NCI-H748 (cell line): Measurements from ENCODE around the gene HERC5.
"Not testable (repeated sequence)": the region's sequence is repeated elsewhere in the genome, so short reads cannot be mapped to it uniquely, and the experiment has no call there.

Source experiments
- DNase-seq: peaks from one replicate; lab custom pipeline; 2025; ENCODE audit not compliant: unreplicated experiment; lab: John Stamatoyannopoulos, UW

HERC5 gene

GRCh38 chr4:88447371-88448095, 9.4 kb upstream of the HERC5 start:
- no peak for DNase-seq

- DNase-seq, result not testable (repeated sequence)
Observed at GRCh38 chr4:88448211-88448765, 8.6 kb upstream of the HERC5 start.

- no peak for DNase-seq
Observed at GRCh38 chr4:88448889-88449288, 8.0 kb upstream of the HERC5 start.

- no peak for DNase-seq
Observed at GRCh38 chr4:88449290-88449689, 7.6 kb upstream of the HERC5 start.

- no peak for DNase-seq
Observed at GRCh38 chr4:88451205-88451604, 5.7 kb upstream of the HERC5 start.

- no peak for DNase-seq
Observed at GRCh38 chr4:88452912-88453311, 4.0 kb upstream of the HERC5 start.

GRCh38 chr4:88457307-88458103, 586 bp downstream of the HERC5 start:
- DNase-seq, result peak; percentile 67

- DNase-seq, result no peak
Observed at GRCh38 chr4:88458104-88458740, 1.3 kb downstream of the HERC5 start.

GRCh38 chr4:88465653-88466192, 8.8 kb downstream of the HERC5 start:
- no peak for DNase-seq

- no peak for DNase-seq
Observed at GRCh38 chr4:88467392-88467791, 10.5 kb downstream of the HERC5 start.

GRCh38 chr4:88477229-88477860, 20.4 kb downstream of the HERC5 start:
- no peak for DNase-seq

- no peak for DNase-seq
Observed at GRCh38 chr4:88478247-88478646, 21.3 kb downstream of the HERC5 start.

GRCh38 chr4:88481537-88481936, 24.6 kb downstream of the HERC5 start:
- no peak for DNase-seq

- DNase-seq, result no peak
Observed at GRCh38 chr4:88489100-88489761, 32.3 kb downstream of the HERC5 start.

- no peak for DNase-seq
Observed at GRCh38 chr4:88497859-88498409, 41.0 kb downstream of the HERC5 start.

GRCh38 chr4:88503344-88503743, 46.4 kb downstream of the HERC5 start:
- DNase-seq, result no peak

GRCh38 chr4:88511236-88511635, 54.3 kb downstream of the HERC5 start:
- no peak for DNase-seq

- peak; percentile 79 for DNase-seq
Observed at GRCh38 chr4:88514557-88515511, 57.9 kb downstream of the HERC5 start.

- DNase-seq, result no peak
Observed at GRCh38 chr4:88516746-88517145, 59.8 kb downstream of the HERC5 start.
